ENCODE results near the gene ZFP36L2.

Gene ZFP36L2

DNA sequence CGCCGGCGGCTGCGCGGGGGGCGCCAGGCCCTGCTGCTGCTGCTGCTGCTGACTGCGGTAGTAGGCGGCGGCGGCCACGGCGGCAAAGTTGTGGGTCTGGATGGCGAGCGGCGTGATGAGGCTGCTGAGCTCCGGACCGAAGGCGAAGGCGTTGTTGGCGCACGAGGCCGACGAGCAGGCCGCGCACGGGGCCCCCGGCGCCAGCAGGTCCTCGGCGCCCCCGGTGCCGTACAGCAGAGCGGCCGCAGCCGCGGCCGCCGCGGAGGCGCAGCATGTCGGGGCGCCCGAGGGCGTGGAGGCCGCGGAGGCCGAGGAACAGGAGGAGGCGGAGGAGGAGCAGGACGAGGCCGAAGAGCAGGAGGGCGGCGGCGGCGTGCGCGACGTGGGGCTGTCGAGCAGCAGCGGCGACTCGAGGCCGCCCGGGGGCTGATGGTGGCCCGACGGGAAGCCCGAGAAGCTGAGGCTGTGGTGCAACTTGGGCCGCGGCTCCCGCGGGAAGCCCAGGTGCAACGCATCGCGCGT is 1.8 kb downstream of the ZFP36L2 start:
- FAIRE-seq, result no peak
- TF ChIP-seq POLR2A (IDR thresholded peaks at IDR 0.05; ENCODE audit: low read depth, low read length), result no peak
- no peak for DNase-seq (ENCODE audit: insufficient read length, low spot score)

DNA sequence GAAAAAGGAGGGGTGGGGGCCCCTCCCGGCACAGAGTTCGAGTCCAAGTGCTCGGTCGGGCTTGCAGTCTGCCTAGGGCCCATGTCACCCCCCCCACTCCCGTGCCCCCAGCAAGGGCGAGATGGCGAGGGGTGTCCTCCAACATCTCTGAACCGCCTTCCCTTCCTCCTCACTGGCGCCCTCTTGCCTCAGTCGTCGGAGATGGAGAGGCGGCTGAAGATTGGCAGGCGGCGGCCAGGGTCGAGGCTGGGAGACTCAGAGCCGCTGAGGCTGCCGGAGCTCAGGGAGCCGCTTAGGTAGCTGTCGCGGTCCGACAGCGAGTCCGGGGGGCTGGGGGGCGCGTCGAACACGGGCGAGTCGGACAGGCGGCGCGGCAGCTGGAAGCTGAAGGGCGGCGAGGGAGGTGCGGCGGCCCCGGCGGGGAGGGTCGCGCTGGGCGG is 2.3 kb downstream of the ZFP36L2 start:
- FAIRE-seq, result no peak
- no peak for TF ChIP-seq POLR2A (IDR thresholded peaks at IDR 0.05; ENCODE audit: low read depth, low read length)

DNA sequence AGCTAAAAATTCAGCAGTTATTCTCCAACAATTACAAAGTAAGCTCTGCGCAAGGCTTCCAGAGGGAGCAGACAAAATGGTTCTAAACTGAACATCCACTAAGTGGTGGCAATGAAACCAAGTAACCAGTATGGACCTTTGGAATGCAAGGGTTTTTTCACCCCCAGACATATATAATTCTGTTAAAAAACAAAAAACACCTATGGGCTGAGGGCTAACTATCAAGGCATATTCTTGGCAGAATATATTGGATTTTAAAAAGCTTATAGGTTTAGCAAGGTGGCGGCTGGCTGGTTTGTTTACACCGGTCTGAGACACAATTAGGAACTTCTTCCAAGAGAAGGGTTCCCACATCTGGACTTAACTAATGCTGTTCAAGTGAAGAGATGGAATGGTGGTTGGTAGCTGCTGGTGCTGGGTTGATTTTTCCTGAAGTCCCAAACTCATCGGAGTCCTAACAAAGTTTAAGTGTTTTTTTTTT is 2.8 kb downstream of the ZFP36L2 start:
- DNase-seq (ENCODE audit: insufficient read length, low spot score) (peak; percentile 39), FAIRE-seq (no peak)
- TF ChIP-seq POLR2A (IDR thresholded peaks at IDR 0.05; ENCODE audit: low read depth, low read length), result no peak

More for the DNA sequence above, 2.3 kb downstream of the ZFP36L2 start:
- no peak for DNase-seq (ENCODE audit: insufficient read length, low spot score)

DNA sequence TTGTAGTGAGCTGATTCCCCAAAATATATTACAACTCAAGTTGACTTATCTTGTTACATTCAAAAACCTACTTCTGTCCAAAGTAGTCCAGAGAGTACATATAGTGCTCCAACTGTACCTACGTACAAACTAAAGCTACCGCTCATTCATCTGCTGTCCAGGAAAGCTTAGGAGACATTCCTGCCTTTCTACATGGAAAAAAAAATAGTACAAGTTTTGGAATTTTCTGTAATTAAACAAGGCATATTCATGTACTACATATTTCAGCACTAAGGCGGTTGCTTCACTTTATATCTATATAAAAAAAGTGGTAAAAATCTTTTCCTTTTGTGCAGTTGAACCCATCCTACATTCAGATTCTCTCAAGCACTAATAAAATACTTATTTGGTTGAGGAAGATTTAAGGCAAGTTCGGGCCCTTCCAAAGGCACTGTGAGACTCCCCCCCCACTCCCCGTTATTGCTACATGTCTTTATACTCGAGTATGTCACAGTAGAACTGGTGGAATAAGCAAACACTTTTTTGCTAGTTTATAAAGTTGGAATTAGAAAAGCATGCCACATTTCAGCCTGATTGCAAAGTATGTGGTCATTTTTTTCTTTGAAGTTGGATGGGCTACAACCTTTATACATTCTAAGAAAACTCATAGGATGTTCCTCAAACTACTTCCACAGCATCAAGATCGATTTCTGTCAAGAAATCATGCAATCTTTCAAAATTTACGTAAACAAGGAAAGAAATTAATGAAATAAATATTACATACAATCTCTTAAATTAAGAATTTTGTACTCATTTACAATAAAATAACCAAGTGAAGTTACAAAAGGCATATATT is 3.7 kb downstream of the ZFP36L2 start:
- DNase-seq (ENCODE audit: insufficient read length, low spot score), result no peak
- no peak for FAIRE-seq
- no peak for TF ChIP-seq POLR2A (IDR thresholded peaks at IDR 0.05; ENCODE audit: low read depth, low read length)

DNA sequence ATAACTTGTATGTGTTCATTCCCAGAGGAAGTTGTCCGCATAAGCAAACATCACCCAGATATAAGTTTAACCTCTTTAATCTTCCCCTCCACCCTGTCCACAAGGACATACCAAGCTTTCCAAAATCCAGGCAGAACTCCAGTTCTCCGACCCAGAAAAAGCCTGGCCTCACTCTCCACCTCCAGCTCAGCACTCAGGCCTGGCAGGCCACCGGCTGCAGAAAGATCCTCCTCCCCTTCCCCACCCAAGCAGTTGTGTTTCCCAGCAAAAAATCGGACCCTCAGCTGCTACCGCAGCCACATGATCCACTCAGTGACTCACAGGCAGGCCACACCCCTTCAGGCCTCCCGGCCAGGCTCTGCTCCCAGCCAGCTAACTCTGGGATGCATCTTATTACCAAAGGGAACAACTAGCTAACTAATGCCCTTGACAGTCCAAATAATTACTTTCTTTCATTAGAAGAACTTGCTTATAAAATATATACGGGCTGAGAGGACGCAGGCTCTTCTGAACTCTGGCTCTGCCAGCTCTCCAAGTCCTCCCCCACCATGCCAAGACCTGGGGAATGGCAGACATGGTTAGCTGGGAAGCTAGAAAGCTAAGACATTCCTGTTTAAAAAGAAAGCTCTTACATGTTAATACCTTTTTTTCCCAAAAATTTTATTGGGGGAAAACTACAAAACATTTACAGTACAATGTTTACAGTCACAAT is 4.5 kb downstream of the ZFP36L2 start:
- DNase-seq (ENCODE audit: insufficient read length, low spot score) (peak; percentile 98), FAIRE-seq (peak; percentile 15)
- no peak; the same call in 1 of the 2 replicates for TF ChIP-seq POLR2A (IDR thresholded peaks at IDR 0.05; ENCODE audit: low read depth, low read length)

DNA sequence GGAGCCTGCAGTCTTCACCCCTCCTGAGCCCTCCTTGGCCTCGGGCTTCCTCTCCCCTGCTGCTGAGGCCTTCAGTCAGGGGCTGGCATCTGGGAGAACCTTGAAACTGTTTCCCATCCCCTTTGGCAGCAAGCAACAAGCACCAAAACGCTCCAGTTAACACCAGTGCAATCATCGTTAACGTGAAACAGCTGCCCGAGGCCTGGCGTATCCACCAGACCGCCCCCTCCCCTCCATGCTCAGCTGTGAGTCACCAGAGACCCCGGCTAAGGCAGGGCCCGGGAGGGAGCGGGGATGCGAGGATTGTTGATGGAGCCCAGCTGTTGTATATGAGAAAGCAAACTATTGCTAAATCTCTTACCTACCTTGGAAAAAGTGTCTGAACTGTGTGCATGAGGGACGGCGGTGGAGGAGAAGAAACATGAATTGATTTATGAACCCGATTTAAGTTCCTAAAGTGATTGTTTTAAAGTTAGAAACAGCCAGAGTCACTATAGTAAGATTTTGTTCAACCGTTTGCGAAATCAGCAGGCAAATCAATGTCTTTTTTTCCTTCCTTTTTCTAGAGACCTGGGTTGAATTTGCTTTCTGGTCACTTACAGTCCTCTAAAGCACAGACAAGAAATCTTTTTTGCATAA is 5.2 kb downstream of the ZFP36L2 start:
- no peak for DNase-seq (ENCODE audit: insufficient read length, low spot score)
- no peak for TF ChIP-seq POLR2A (IDR thresholded peaks at IDR 0.05; ENCODE audit: low read depth, low read length)
- FAIRE-seq, result no peak

DNA sequence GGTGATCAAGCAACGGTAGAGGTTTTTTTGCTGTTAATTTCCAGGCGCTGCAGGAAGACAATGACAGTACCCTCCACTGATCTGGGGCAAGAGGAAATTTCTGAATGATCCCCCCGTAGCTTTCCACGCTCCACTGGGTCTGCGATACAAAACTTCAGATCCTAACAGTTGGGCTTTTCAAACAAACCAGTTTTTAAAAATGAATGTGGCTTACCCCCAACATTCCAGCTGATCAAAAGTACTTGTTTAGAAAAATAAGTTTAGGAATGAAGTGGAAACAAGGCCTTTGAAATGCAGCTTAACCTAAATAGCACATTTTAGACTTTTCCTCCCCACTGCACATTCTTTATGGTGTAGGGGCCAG is 5.7 kb downstream of the ZFP36L2 start:
- TF ChIP-seq POLR2A (IDR thresholded peaks at IDR 0.05; ENCODE audit: low read depth, low read length), result no peak
- FAIRE-seq (no peak), DNase-seq (ENCODE audit: insufficient read length, low spot score) (no peak)

DNA sequence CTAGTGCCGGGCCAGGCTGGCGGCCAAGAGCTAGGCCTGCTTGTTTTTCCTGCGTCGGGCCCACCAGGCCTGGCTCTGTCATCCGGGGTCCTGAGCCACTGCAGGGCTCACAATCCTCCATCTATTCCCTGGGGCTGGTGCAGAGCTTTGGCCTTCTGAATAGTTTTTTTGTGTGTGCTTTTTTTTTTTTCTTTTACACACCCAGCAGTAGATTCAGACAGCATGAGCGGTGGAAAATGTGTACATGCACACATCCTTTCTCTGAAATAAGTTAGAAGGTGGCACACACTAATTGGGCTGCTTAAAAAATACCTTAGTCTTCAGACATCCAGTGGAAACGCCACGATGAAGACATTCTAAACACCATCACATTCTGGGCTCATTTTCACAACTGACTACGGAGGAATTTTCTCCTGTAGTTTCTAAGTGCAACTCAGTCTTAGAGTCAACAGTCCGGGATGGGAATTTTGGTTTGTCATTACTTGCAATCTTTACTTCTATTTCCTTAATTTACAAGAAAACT is 6.1 kb downstream of the ZFP36L2 start:
- FAIRE-seq (no peak), DNase-seq (ENCODE audit: insufficient read length, low spot score) (no peak)
- no peak for TF ChIP-seq POLR2A (IDR thresholded peaks at IDR 0.05; ENCODE audit: low read depth, low read length)

DNA sequence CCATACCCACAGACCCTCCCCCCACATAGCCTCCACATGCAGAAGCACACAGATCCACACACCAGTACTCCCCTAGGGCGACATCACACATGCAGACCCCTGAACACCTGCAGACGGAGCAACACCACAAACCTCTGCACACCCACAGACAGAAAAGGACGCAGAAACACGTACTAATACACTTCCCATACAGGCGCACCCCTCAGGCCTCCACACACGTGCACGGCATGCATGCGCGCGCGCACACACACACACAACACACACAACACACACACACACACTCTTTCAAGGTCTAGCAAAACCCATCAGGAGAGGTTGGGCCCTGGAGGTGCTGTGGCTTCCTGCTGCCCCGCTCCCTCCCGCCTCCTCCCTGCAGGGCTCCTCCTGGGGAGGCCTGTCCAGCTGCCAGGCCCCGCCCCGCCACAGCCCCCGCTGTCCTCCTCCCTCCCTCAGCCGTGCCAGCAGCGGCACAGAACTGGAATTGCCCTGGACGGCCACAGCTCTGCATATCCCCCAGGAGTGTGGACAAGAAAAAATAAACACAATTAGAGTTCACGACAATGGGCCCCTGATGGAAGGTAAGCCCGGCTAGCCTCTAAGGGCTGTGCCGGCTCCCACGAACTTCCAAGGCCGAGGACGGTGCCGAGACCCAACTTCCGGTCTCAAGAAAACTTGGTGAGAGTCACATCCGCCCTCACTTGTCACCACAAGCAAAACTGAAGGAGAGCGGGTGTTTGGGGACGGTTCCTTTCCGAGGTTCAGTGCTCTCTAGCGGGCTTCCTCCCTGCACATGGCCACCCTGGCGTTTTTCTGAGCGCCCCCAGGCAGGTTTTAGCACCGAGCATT is 6.8 kb downstream of the ZFP36L2 start:
- peak; percentile 48 for TF ChIP-seq POLR2A (IDR thresholded peaks at IDR 0.05; ENCODE audit: low read depth, low read length)
- DNase-seq (ENCODE audit: insufficient read length, low spot score) (peak; percentile 93), FAIRE-seq (no peak)

DNA sequence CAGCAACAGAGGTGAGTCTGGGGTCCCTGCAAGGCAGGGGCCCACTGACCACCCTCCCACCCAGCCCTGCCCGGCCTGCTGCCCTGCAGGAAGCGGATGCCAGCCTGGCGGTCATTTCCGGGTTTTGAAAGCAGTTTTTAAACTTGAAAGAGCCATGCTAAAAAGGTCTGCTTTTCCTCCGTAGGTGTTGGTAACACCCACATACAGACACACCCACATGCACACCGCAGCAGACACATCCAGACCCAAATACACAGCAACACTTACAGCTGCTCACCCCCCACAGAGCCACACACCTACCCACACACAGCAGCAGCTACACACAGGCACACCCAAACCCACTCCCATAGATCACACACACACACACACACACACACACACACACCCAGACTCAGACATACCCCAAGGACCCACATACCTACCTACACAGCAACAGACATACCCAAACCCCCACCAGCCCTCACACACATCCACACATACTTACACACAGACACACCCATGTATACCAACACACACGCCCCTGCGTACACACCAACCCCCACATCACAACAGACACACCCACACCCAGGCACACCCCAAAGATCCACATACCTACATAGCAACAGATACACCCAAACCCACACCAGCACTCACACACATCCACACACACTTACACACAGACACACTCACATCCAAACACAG is 7.6 kb downstream of the ZFP36L2 start:
- no peak for TF ChIP-seq POLR2A (IDR thresholded peaks at IDR 0.05; ENCODE audit: low read depth, low read length)
- DNase-seq (ENCODE audit: insufficient read length, low spot score) (no peak), FAIRE-seq (no peak)

DNA sequence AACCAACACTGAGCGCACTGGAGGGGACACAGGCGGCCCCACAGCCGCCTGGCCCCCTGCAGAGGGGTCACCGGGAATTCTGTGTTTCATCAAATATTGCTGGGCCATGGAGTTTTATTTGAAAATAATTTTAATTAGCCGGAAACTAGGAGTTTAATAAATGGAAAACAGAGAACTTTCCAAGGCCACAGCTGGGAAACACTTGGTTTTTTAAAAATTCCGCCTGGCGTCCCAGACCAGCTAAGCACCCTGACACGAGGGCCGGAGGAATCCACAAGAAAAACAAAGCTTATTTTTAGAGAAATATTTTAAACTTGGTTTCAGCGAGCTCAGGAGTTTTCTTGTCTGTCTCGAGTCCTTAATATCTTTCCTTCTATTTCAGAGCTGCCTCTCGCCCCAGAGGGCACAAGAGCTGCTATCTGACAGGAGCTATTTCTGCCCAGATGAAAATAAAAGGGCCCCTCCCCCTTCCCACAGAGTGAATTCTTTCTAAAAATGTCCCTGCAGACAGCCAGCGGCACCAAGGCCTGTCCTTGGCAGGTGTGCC is 8.2 kb downstream of the ZFP36L2 start:
- FAIRE-seq (no peak), DNase-seq (ENCODE audit: insufficient read length, low spot score) (no peak)
- TF ChIP-seq POLR2A (IDR thresholded peaks at IDR 0.05; ENCODE audit: low read depth, low read length), result no peak

Measured in H54 (cell line).